Measurements from ENCODE around the gene SLC35E2B. TPM values are rescaled to one million over a fixed set of nuclear protein-coding genes. Genes with fewer than 3 reads are reported as not detected.
"Not testable (repeated sequence)": the region's sequence is repeated elsewhere in the genome, so short reads cannot be mapped to it uniquely, and the experiment has no call there.

SLC35E2B gene
- total and polyA plus RNA-seq, 2 of the 8 experiments (the other 6 are each of a cell fraction or from before 2014, with no cell fraction given) = 25.9 to 46.7 TPM

- H3K4me1 ChIP-seq (replicated peaks in 1 of 4; ENCODE audit: control insufficient read depth in 3 of 4, insufficient read depth in 4 of 4, low read length in 3 of 4); H3K56ac ChIP-seq (replicated peaks; ENCODE audit: insufficient read length, low read depth, low read length); H2BK120ac ChIP-seq (replicated peaks; ENCODE audit: low read depth, low read length); H2BK20ac ChIP-seq (ENCODE audit: low read length); H3K27me3 ChIP-seq (replicated peaks in 1 of 4; ENCODE audit: control insufficient read depth in 3 of 4, extremely low read depth in 1 of 4, insufficient read depth in 3 of 4, low read length in 3 of 4); H3K4me3 ChIP-seq (ENCODE audit: extremely low read depth in 1 of 4, insufficient read depth in 2 of 4, low read depth in 3 of 4, low read length in 4 of 4); H3K4me2 ChIP-seq (ENCODE audit: insufficient read depth in 1 of 2, low read depth in 2 of 2, low read length in 2 of 2); H2BK12ac ChIP-seq (ENCODE audit: low read depth, low read length); H4K20me1 ChIP-seq (replicated peaks in 1 of 2; ENCODE audit: control insufficient read depth in 1 of 2, insufficient read depth in 2 of 2, low read length in 2 of 2); H3K14ac ChIP-seq (ENCODE audit: insufficient read length); CTCF ChIA-PET (ENCODE audit: partially characterized antibody); POLR2A ChIA-PET (ENCODE audit: partially characterized antibody); H3K36me3 ChIP-seq (ENCODE audit: control insufficient read depth in 2 of 4, insufficient read depth in 4 of 4, low read length in 3 of 4); H3K23ac ChIP-seq (ENCODE audit: insufficient read length); DNase-seq (ENCODE audit: low read depth in 1 of 2, low spot score in 2 of 2); H3K79me1 ChIP-seq (ENCODE audit: low read depth, low read length); H4K5ac ChIP-seq (ENCODE audit: insufficient read length, low read depth, low read length); H4K91ac ChIP-seq (replicated peaks; ENCODE audit: insufficient read length, low read length); FAIRE-seq; H3K27ac ChIP-seq (ENCODE audit: low read depth, low read length); H2AFZ ChIP-seq (ENCODE audit: low read length); H2AK5ac ChIP-seq (ENCODE audit: low read depth, low read length); H3K18ac ChIP-seq (ENCODE audit: extremely low read depth, low read length); H3K9me3 ChIP-seq (ENCODE audit: insufficient read depth in 2 of 2, low read depth in 1 of 2, low read length in 1 of 2); H3K4ac ChIP-seq (replicated peaks; ENCODE audit: insufficient read length, low read depth, low read length); H2BK15ac ChIP-seq (ENCODE audit: low read length); H2BK5ac ChIP-seq (ENCODE audit: low read depth, low read length); H3K9ac ChIP-seq (replicated peaks in 1 of 4; ENCODE audit: extremely low read depth in 1 of 4, low read depth in 3 of 4, low read length in 3 of 4); H3K23me2 ChIP-seq (ENCODE audit: low read depth, low read length); H4K8ac ChIP-seq (ENCODE audit: extremely low read depth, insufficient read depth, low read length): not testable (repeated sequence)
- WGBS, 2 experiments (ENCODE audit: extremely low coverage in 1 of 2, insufficient coverage in 1 of 2, insufficient read length in 1 of 2, insufficient replicate concordance in 2 of 2, low coverage in 1 of 2, low lambda C conversion rate in 2 of 2, missing lambda C conversion rate in 1 of 2) = 92% methylated on average over 7 of the region's 7 CpGs; no CpG with 5 or more reads in 1 of the 2 experiments
- peaks cover 0 to 31% of the 10 kb centered on the region in 2 experiments; a peak in 2 of 4 replicates for H3K79me2 ChIP-seq (ENCODE audit: control insufficient read depth in 1 of 2, insufficient read depth in 2 of 2, low read length in 2 of 2)
These were observed 3.1 kb downstream of the SLC35E2B start for GRCh38 chr1:1689526-1689925.

Measured in H1 (cell line).